Esophagus squamous epithelium (tissue), 5 donors: Measurements from ENCODE around the gene BRICD5. TPM values are rescaled to one million over a fixed set of nuclear protein-coding genes. Genes with fewer than 3 reads are reported as not detected.

Experiments
- DNase-seq: peaks from one replicate; lab custom pipeline; 2025; lab: John Stamatoyannopoulos, UW
- H3K27ac ChIP-seq, 4 donors: fragments of 200-600 bp; sonication (generic); one replicate each; pipeline ENCODE4 v1.5.1; 2016 to 2019; ENCODE audit warnings: mild to moderate bottlenecking in 1 of 4
- H3K27me3 ChIP-seq, 4 donors: fragments of 200-600 bp; sonication (generic); 1 replicate in 3 of 4; 2 replicates in 1 of 4; pipeline versions ENCODE4 v1.5.1 to v1.6.0; 2017 to 2021; ENCODE audit warnings: antibody characterized with exemption in 1 of 4
- H3K36me3 ChIP-seq, 3 donors: fragments of 200-600 bp; sonication (generic); one replicate each; pipeline ENCODE4 v1.5.1; 2016 to 2019
- H3K4me1 ChIP-seq, 3 donors: fragments of 200-600 bp; sonication (generic); one replicate each; pipeline ENCODE4 v1.5.1; 2017 to 2019
- H3K4me3 ChIP-seq, 4 donors: fragments of 200-600 bp; sonication (generic); 1 replicate in 3 of 4; 2 replicates in 1 of 4; pipeline ENCODE4 v1.5.1; 2016 to 2019; ENCODE audit warnings: mild to moderate bottlenecking in 2 of 4, moderate library complexity in 1 of 4
- H3K9me3 ChIP-seq, 3 donors: fragments of 200-600 bp; sonication (generic); one replicate each; pipeline ENCODE4 v1.5.1; 2016 to 2019
- CTCF ChIP-seq, 6 experiments: fragments of 450-650 bp in 4 of 6; fragments of 200-600 bp in 2 of 6; sonication (generic) in 2 of 6; IDR thresholded peaks; one replicate each; pipeline ENCODE4 v1.5.1; 2016 to 2019; ENCODE audit warnings: antibody characterized with exemption in 6 of 6, mild to moderate bottlenecking in 4 of 6, moderate library complexity in 4 of 6
- POLR2A ChIP-seq, 4 donors: fragments of 450-650 bp; IDR thresholded peaks; one replicate each; pipeline ENCODE4 v1.6.1; 2017; ENCODE audit warnings: antibody characterized with exemption in 4 of 4, mild to moderate bottlenecking in 4 of 4, moderate library complexity in 3 of 4
- WGBS, 2 donors: methylation state at CpG; one replicate each; pipeline ENCODE4 v1.1.5; 2018; 5-methylcytosine and 5-hydroxymethylcytosine counted together
- intact Hi-C: fragments of 100-400 bp; cut with DNase I; formaldehyde crosslinking; loops from one replicate; pipeline ENCODE4 v1.15.0; 2022
- total RNA-seq, 4 donors: library from RNA; depleted of rRNA; stranded (reverse); fragments of >200 nt; gene quantifications; one replicate each; pipeline ENCODE4 v1.1.0, GENCODE V29; 2016
- donor health status: DM: yes; HTN: yes; CAD: no.

BRICD5 gene
- total RNA-seq, 4 donors from 2014 or later: 1.1 to 2.0 (median 1.6) TPM; not detected in 1

DNA sequence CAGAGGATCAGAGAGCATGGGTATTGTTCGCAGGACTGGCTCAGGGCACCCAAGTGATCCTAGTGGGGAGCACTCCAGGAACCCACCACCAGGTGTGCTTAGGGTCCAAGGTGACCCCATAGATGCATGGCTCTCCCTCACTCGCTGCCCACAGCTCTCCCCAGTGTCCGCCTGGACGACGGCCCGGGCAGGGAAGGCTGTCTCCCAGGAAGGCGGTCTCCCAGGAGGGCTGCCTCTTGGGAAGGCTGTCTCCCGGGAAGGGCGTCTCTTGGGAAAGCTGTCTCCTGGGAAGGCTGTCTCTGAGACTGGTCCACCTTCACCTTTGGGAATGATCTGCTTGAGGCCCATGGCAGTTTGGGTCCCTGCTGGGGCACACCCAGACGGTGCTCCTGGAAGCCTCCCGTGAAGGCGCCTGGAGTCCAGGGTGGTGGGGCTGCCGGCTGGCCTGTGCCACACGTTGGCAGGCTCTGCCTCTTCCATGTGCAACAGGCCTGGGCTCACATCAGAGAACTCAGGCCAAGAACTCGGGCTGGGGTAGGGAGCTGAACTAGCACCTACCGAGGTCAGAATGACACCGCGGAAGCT, 35.7 kb upstream of the BRICD5 start:
- H3K27me3 ChIP-seq: no peaks in the 10 kb centered on the region
- no peak overlapping the region for H3K4me3 ChIP-seq
- H3K9me3 ChIP-seq: no peaks in the 10 kb centered on the region
- H3K27ac ChIP-seq: no peak overlapping the region
- intact Hi-C loops: no loop called here
- H3K36me3 ChIP-seq: peaks cover 29 to 75% (median 31%) of the 10 kb centered on the region in 3 donors
- WGBS, 2 donors: 94% methylated on average over 8 of the region's 18 CpGs; no CpG with 5 or more reads in 1 of the 2 donors
- H3K4me1 ChIP-seq: peaks cover 0 to 19% (median 8%) of the 10 kb centered on the region in 3 donors
- TF ChIP-seq CTCF (IDR thresholded peaks at IDR 0.05) (no peak), POLR2A (IDR thresholded peaks at IDR 0.05) (no peak)
- DNase-seq: no peak

GRCh38 chr16:2244926-2245795, 34.5 kb upstream of the BRICD5 start:
- H3K4me3 ChIP-seq: no peak overlapping the region
- WGBS, 2 donors: 79 to 85% methylated on average over 17 to 25 of the region's 30 CpGs
- peaks cover 29 to 85% (median 31%) of the 10 kb centered on the region in 3 donors for H3K36me3 ChIP-seq
- DNase-seq: no peak
- intact Hi-C loops: no loop called here
- H3K27me3 ChIP-seq: no peaks in the 10 kb centered on the region
- TF ChIP-seq CTCF (IDR thresholded peaks at IDR 0.05): no peak
- TF ChIP-seq POLR2A (IDR thresholded peaks at IDR 0.05): no peak
- H3K9me3 ChIP-seq: no peaks in the 10 kb centered on the region
- H3K27ac ChIP-seq: no peak overlapping the region
- H3K4me1 ChIP-seq: peaks cover 0 to 11% (median 1%) of the 10 kb centered on the region in 3 donors

GRCh38 chr16:2244301-2244700, 33.6 kb upstream of the BRICD5 start:
- whole genome bisulfite sequencing, 2 donors: 77% methylated on average over 3 of the region's 17 CpGs; no CpG with 5 or more reads in 1 of the 2 donors

DNA sequence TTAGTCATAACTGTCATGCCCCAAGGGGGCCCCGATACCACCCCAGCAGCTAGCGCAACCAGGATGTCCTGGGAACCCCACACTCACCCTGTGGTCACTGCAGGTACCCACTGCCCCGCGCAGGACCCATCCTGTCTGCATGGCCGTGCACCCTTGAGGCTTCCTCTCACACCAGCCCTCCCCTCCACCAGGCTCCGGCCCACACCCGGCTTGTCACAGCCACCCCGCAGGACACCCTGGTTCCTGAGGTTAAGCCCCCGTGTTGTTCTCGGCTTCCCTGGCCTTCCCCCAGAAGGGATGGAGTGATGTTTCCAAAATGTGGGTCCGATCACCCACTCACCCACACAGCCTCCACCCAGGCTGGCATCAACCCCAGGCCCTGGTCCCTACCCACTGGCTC, 33.1 kb upstream of the BRICD5 start:
- Histone ChIP-seq H3K27ac (no peak overlapping the region), H3K9me3 (no peaks in the 10 kb centered on the region), H3K27me3 (no peaks in the 10 kb centered on the region), H3K36me3 (peaks cover 29 to 89% (median 31%) of the 10 kb centered on the region in 3 donors), H3K4me1 (peaks cover 0 to 4% (median 0%) of the 10 kb centered on the region in 3 donors), H3K4me3 (no peak overlapping the region)
- intact Hi-C loops: no loop called here
- TF ChIP-seq CTCF (IDR thresholded peaks at IDR 0.05) (no peak), POLR2A (IDR thresholded peaks at IDR 0.05) (no peak)
- WGBS, 2 donors: 91 to 93% methylated on average over 4 to 10 of the region's 11 CpGs
- no peak for DNase-seq

More at GRCh38 chr16:2244301-2244700, 33.6 kb upstream of the BRICD5 start:
- no peak for DNase-seq
- H3K4me1 ChIP-seq: peaks cover 0 to 2% (median 0%) of the 10 kb centered on the region in 3 donors
- H3K27ac ChIP-seq: no peak overlapping the region
- TF ChIP-seq CTCF (IDR thresholded peaks at IDR 0.05): no peak
- no peak for TF ChIP-seq POLR2A (IDR thresholded peaks at IDR 0.05)
- intact Hi-C loops: no loop called here
- H3K4me3 ChIP-seq: no peak overlapping the region
- no peaks in the 10 kb centered on the region for H3K9me3 ChIP-seq
- no peaks in the 10 kb centered on the region for H3K27me3 ChIP-seq
- peaks cover 29 to 93% (median 31%) of the 10 kb centered on the region in 3 donors for H3K36me3 ChIP-seq
